ENCODE data around the gene MOK. TPM values are rescaled to one million over a fixed set of nuclear protein-coding genes. Genes with fewer than 3 reads are reported as not detected.

MOK gene
- total RNA-seq, 1 experiment from 2014 or later, result 2.0 TPM

GRCh38 chr14:102250636-102251035 is 54.3 kb downstream of the MOK start:
- H3K4me3 Mint-ChIP-seq, result no peak overlapping the region
- CTCF ChIA-PET, result no interaction called here
- H3K36me3 Mint-ChIP-seq, result no peaks in the 10 kb centered on the region
- TF ChIP-seq FOXP1 (CRISPR knock-in tag; IDR thresholded peaks at IDR 0.05; ENCODE audit: borderline replicate concordance) (no peak), SP1 (CRISPR knock-in tag; conservative IDR thresholded peaks at IDR 0.05) (no peak), FOXJ3 (CRISPR knock-in tag; IDR thresholded peaks at IDR 0.05; ENCODE audit: borderline replicate concordance) (no peak), KAT7 (CRISPR knock-in tag; IDR thresholded peaks at IDR 0.05; ENCODE audit: borderline replicate concordance) (no peak), TEAD4 (CRISPR knock-in tag; IDR thresholded peaks at IDR 0.05) (no peak), CBFB (CRISPR knock-in tag; IDR thresholded peaks at IDR 0.05; ENCODE audit: low read depth) (no peak), GABPB1 (CRISPR knock-in tag; IDR thresholded peaks at IDR 0.05) (no peak), JAZF1 (CRISPR knock-in tag; IDR thresholded peaks at IDR 0.05) (no peak), TEAD1 (CRISPR knock-in tag; IDR thresholded peaks at IDR 0.05) (no peak), ZNF263 (CRISPR knock-in tag; IDR thresholded peaks at IDR 0.05; ENCODE audit: low read depth) (no peak), OVOL2 (CRISPR knock-in tag; IDR thresholded peaks at IDR 0.05; ENCODE audit: borderline replicate concordance) (no peak), USF1 (CRISPR knock-in tag; IDR thresholded peaks at IDR 0.05) (no peak), SMAD3 (CRISPR knock-in tag; IDR thresholded peaks at IDR 0.05; ENCODE audit: borderline replicate concordance) (no peak), TCF7 (CRISPR knock-in tag; IDR thresholded peaks at IDR 0.05; ENCODE audit: low read depth) (no peak), HMGA2 (CRISPR knock-in tag; IDR thresholded peaks at IDR 0.05) (no peak)
- peaks cover 3% of the 10 kb centered on the region for H3K4me1 Mint-ChIP-seq
- POLR2A ChIA-PET, result interaction anchor here (0.6 kb wide), 1 partner anchor 132 kb away, joined by 6 read pairs; no protein-coding TSS in a partner anchor
- no peak for DNase-seq (ENCODE audit: low spot score)
- no peaks in the 10 kb centered on the region for H3K9me3 Mint-ChIP-seq
- no peak overlapping the region for H3K27ac Mint-ChIP-seq
- H3K27me3 Mint-ChIP-seq (ENCODE audit: low read depth), result peaks cover 5% of the 10 kb centered on the region; the same call in 1 of the 2 replicates
- ATAC-seq, result no peak

- TF ChIP-seq ZNF121 (CRISPR knock-in tag; IDR thresholded peaks at IDR 0.05), result no peak
- no peak for TF ChIP-seq ZSCAN18 (CRISPR knock-in tag; IDR thresholded peaks at IDR 0.05)
- no peak for TF ChIP-seq GRHL2 (CRISPR knock-in tag; IDR thresholded peaks at IDR 0.05; ENCODE audit: insufficient replicate concordance, severe bottlenecking)
- no peak for TF ChIP-seq E2F4 (CRISPR knock-in tag; IDR thresholded peaks at IDR 0.05; ENCODE audit: borderline replicate concordance, low read depth)
- TF ChIP-seq CREM (CRISPR knock-in tag; IDR thresholded peaks at IDR 0.05), result no peak
- no peak for TF ChIP-seq USF1 (CRISPR knock-in tag; IDR thresholded peaks at IDR 0.05)
- TF ChIP-seq ZBTB43 (CRISPR knock-in tag; IDR thresholded peaks at IDR 0.05), result no peak
- TF ChIP-seq ATF2 (CRISPR knock-in tag; IDR thresholded peaks at IDR 0.05; ENCODE audit: borderline replicate concordance, low read depth), result no peak
- TF ChIP-seq MAX (CRISPR knock-in tag; IDR thresholded peaks at IDR 0.05), result no peak
- TF ChIP-seq ERG (CRISPR knock-in tag; IDR thresholded peaks at IDR 0.05), result no peak
- TF ChIP-seq TEAD4 (CRISPR knock-in tag; IDR thresholded peaks at IDR 0.05), result no peak
- no peak for TF ChIP-seq KAT7 (CRISPR knock-in tag; IDR thresholded peaks at IDR 0.05; ENCODE audit: borderline replicate concordance)
- no peak for TF ChIP-seq MLX (CRISPR knock-in tag; IDR thresholded peaks at IDR 0.05)
- no peak for TF ChIP-seq MXD4 (CRISPR knock-in tag; IDR thresholded peaks at IDR 0.05; ENCODE audit: borderline replicate concordance)
- no peak for TF ChIP-seq FOXP1 (CRISPR knock-in tag; IDR thresholded peaks at IDR 0.05; ENCODE audit: borderline replicate concordance)
- TF ChIP-seq TP53 (CRISPR knock-in tag; IDR thresholded peaks at IDR 0.05), result no peak
- Mint-ChIP-seq H3K9me3 (no peaks in the 10 kb centered on the region), H3K27ac (no peak overlapping the region), H3K36me3 (no peaks in the 10 kb centered on the region), H3K4me3 (no peak overlapping the region), H3K4me1 (peaks cover 3% of the 10 kb centered on the region), H3K27me3 (ENCODE audit: low read depth) (peaks cover 5% of the 10 kb centered on the region; the same call in 1 of the 2 replicates)
- CTCF ChIA-PET, result interaction anchor here (1.0 kb wide), 1 partner anchor 13 kb away, joined by 3 read pairs; no protein-coding TSS in a partner anchor
- DNase-seq (ENCODE audit: low spot score), result no peak
- POLR2A ChIA-PET, result interaction anchor here (0.6 kb wide), 1 partner anchor 131 kb away, joined by 6 read pairs; no protein-coding TSS in a partner anchor
- ATAC-seq, result no peak
Measured at GRCh38 chr14:102249981-102250380, 55.0 kb downstream of the MOK start.

Measured in WTC11 (cell line).